Lung (tissue), 12 donors: ENCODE data around the gene CCDC57. TPM values are rescaled to one million over a fixed set of nuclear protein-coding genes. Genes with fewer than 3 reads are reported as not detected.

ENCODE experiments used
- ATAC-seq: fragments of 200-7000 bp; cut with Tn5 transposase; one replicate; pipeline ENCODE4 v1.9.1; 2020; ENCODE audit warnings: moderate number of reproducible peaks; ENCODE audit not compliant: insufficient read depth, low FRiP score
- DNase-seq, 3 donors: peaks; one replicate each; pipeline ENCODE4 v3.0.0-alpha.2; 2013 to 2017
- H3K27ac ChIP-seq, 2 donors: one replicate each; pipeline ENCODE4 v1.5.1; 2013; ENCODE audit warnings: mild to moderate bottlenecking in 2 of 2, moderate library complexity in 2 of 2, control low read depth in 1 of 2, inconsistent platforms in 1 of 2, low read depth in 1 of 2, low read length in 1 of 2
- H3K27me3 ChIP-seq, 3 donors: one replicate each; pipeline ENCODE4 v1.5.1; 2013; ENCODE audit warnings: low read length in 2 of 3; ENCODE audit not compliant: control insufficient read depth in 3 of 3, insufficient read depth in 3 of 3
- H3K36me3 ChIP-seq, 4 donors: one replicate each; pipeline ENCODE4 v1.5.1; 2013; ENCODE audit warnings: low read length in 4 of 4, mild to moderate bottlenecking in 1 of 4, moderate library complexity in 1 of 4; ENCODE audit not compliant: control insufficient read depth in 4 of 4, insufficient read depth in 4 of 4
- H3K4me1 ChIP-seq, 5 donors: one replicate each; pipeline ENCODE4 v1.5.1; 2013; ENCODE audit warnings: low read length in 5 of 5, mild to moderate bottlenecking in 2 of 5, moderate library complexity in 1 of 5; ENCODE audit not compliant: control insufficient read depth in 5 of 5, insufficient read depth in 5 of 5
- H3K4me3 ChIP-seq: one replicate; pipeline ENCODE4 v1.5.1; 2013; ENCODE audit warnings: mild to moderate bottlenecking, control low read depth, moderate library complexity
- H3K9ac ChIP-seq, 2 donors: one replicate each; pipeline ENCODE4 v1.5.1; 2013; ENCODE audit warnings: low read length in 2 of 2, control low read depth in 1 of 2; ENCODE audit not compliant: insufficient read depth in 1 of 2
- H3K9me3 ChIP-seq, 4 donors: one replicate each; pipeline ENCODE4 v1.5.1; 2013; ENCODE audit warnings: low read length in 3 of 4, mild to moderate bottlenecking in 1 of 4, moderate library complexity in 1 of 4; ENCODE audit not compliant: control insufficient read depth in 4 of 4, insufficient read depth in 3 of 4
- CTCF ChIP-seq: IDR thresholded peaks from 2 replicates; pipeline ENCODE4 v1.5.1; 2012; ENCODE audit warnings: mild to moderate bottlenecking; ENCODE audit errors: control extremely low read depth, extremely low read depth
- WGBS, 2 donors: extraction: QIAGEN DNeasy Blood & Tissue Kit; methylation state at CpG; one replicate each; pipeline ENCODE4 v1.1.7; 2013; 5-methylcytosine and 5-hydroxymethylcytosine counted together
- polyA plus RNA-seq, 2 donors: library from polyadenylated mRNA; stranded (reverse); fragments of 200-250 nt; gene quantifications; one replicate each; pipeline ENCODE4 v1.2.1, GENCODE V29; 2013
- total RNA-seq, 2 donors: library from RNA; depleted of rRNA in 1 of 2; stranded (reverse); fragments of >200 nt in 1 of 2; gene quantifications; one replicate each; pipeline ENCODE4 v1.2.1, GENCODE V29; 2014 to 2021
- donor health status: control.
- donor health status: control.
- donor health status: Bipolar disorder and iron deficiency.
- donor health status: healthy.
- donor health status: DM: yes; HTN: yes; CAD: no.

Gene CCDC57
- total and polyA plus RNA-seq, 4 donors: 33.2 to 128 (median 74.9) TPM

GRCh38 chr17:82081966-82082365, 130.7 kb downstream of the CCDC57 start:
- Histone ChIP-seq H3K9me3 (peaks cover 0 to 2% (median 0%) of the 10 kb centered on the region in 4 donors), H3K4me1 (no peaks in the 10 kb centered on the region), H3K27ac (no peak overlapping the region), H3K9ac (no peak overlapping the region), H3K36me3 (peaks cover 4 to 90% (median 17%) of the 10 kb centered on the region in 4 donors), H3K27me3 (no peaks in the 10 kb centered on the region), H3K4me3 (no peak overlapping the region)
- no peak for TF ChIP-seq CTCF
- DNase-seq: no peak
- ATAC-seq: no peak
- WGBS, 2 donors: 91% methylated on average over 16 to 22 of the region's 22 CpGs

GRCh38 chr17:82081546-82081945, 131.1 kb downstream of the CCDC57 start:
- H3K9me3 ChIP-seq: peaks cover 0 to 2% (median 0%) of the 10 kb centered on the region in 4 donors
- no peaks in the 10 kb centered on the region for H3K27me3 ChIP-seq
- H3K27ac ChIP-seq: no peak overlapping the region
- H3K4me3 ChIP-seq: no peak overlapping the region
- H3K4me1 ChIP-seq: no peaks in the 10 kb centered on the region
- 94 to 96% methylated on average over 17 to 19 of the region's 20 CpGs for WGBS, 2 donors
- peaks cover 4 to 86% (median 14%) of the 10 kb centered on the region in 4 donors for H3K36me3 ChIP-seq
- DNase-seq: no peak
- no peak for TF ChIP-seq CTCF
- no peak for ATAC-seq
- H3K9ac ChIP-seq: no peak overlapping the region

GRCh38 chr17:82080789-82081464, 131.7 kb downstream of the CCDC57 start:
- no peak overlapping the region for H3K27ac ChIP-seq
- H3K36me3 ChIP-seq: peaks cover 4 to 80% (median 11%) of the 10 kb centered on the region in 4 donors
- no peaks in the 10 kb centered on the region for H3K27me3 ChIP-seq
- H3K4me3 ChIP-seq: no peak overlapping the region
- 96 to 97% methylated on average over 43 to 44 of the region's 44 CpGs for WGBS, 2 donors
- H3K4me1 ChIP-seq: no peaks in the 10 kb centered on the region
- DNase-seq (no peak), ATAC-seq (no peak)
- H3K9me3 ChIP-seq: peaks cover 0 to 2% (median 0%) of the 10 kb centered on the region in 4 donors
- no peak overlapping the region for H3K9ac ChIP-seq
- TF ChIP-seq CTCF: no peak
